ENCODE measurements around the gene LNPEP. TPM values are rescaled to one million over a fixed set of nuclear protein-coding genes. Genes with fewer than 3 reads are reported as not detected.

The LNPEP gene
- total and polyA plus RNA-seq, 4 donors = 1.9 to 19.7 (median 9.5) TPM

- WGBS = 89% methylated on average over 4 of the region's 4 CpGs
- H3K9me3 ChIP-seq (ENCODE audit: control insufficient read depth in 4 of 4, low read length in 3 of 4) = no peaks in the 10 kb centered on the region
- DNase-seq (ENCODE audit: low spot score) = no peak
- H3K4me1 ChIP-seq (ENCODE audit: control insufficient read depth in 4 of 4, insufficient read depth in 4 of 4, low read length in 3 of 4) = peaks cover 3 to 17% (median 9%) of the 10 kb centered on the region in 4 donors
- peaks cover 0 to 3% (median 0%) of the 10 kb centered on the region in 4 donors for H3K36me3 ChIP-seq (ENCODE audit: control insufficient read depth in 4 of 4, insufficient read depth in 3 of 4, low read depth in 1 of 4, low read length in 3 of 4)
- H3K27ac ChIP-seq (ENCODE audit: low read depth in 1 of 2, low read length in 2 of 2) = no peak overlapping the region
- TF ChIP-seq RAD21 (IDR thresholded peaks at IDR 0.05) (no peak), ATF3 (IDR thresholded peaks at IDR 0.05) (no peak), HNF4A (conservative IDR thresholded peaks at IDR 0.05) (no peak), NR2F2 (IDR thresholded peaks at IDR 0.05) (no peak), ZBTB33 (IDR thresholded peaks at IDR 0.05) (no peak), FOXA2 (IDR thresholded peaks at IDR 0.05) (no peak), RXRA (IDR thresholded peaks at IDR 0.05) (no peak), GABPA (IDR thresholded peaks at IDR 0.05 in 1 of 2, conservative IDR thresholded peaks at IDR 0.05 in 1 of 2) (no peak), FOXA1 (IDR thresholded peaks at IDR 0.05) (no peak)
- no peak overlapping the region for H3K4me3 ChIP-seq (ENCODE audit: low read depth in 1 of 3, low read length in 3 of 3)
- H3K9ac ChIP-seq (ENCODE audit: low read depth in 1 of 2, low read length in 2 of 2) = no peak overlapping the region
- H3K27me3 ChIP-seq (ENCODE audit: control insufficient read depth in 4 of 4, insufficient read depth in 4 of 4, low read length in 3 of 4) = no peaks in the 10 kb centered on the region
Observed at GRCh38 chr5:96941140-96941539, 5.3 kb downstream of the LNPEP start.

- Histone ChIP-seq H3K4me3 (ENCODE audit: low read depth in 1 of 3, low read length in 3 of 3) (no peak overlapping the region), H3K4me1 (ENCODE audit: control insufficient read depth in 4 of 4, insufficient read depth in 4 of 4, low read length in 3 of 4) (peaks cover 4 to 12% (median 6%) of the 10 kb centered on the region in 4 donors), H3K36me3 (ENCODE audit: control insufficient read depth in 4 of 4, insufficient read depth in 3 of 4, low read depth in 1 of 4, low read length in 3 of 4) (peaks cover 0 to 3% (median 0%) of the 10 kb centered on the region in 4 donors), H3K9me3 (ENCODE audit: control insufficient read depth in 4 of 4, low read length in 3 of 4) (no peaks in the 10 kb centered on the region), H3K9ac (ENCODE audit: low read depth in 1 of 2, low read length in 2 of 2) (no peak overlapping the region), H3K27me3 (ENCODE audit: control insufficient read depth in 4 of 4, insufficient read depth in 4 of 4, low read length in 3 of 4) (no peaks in the 10 kb centered on the region), H3K27ac (ENCODE audit: low read depth in 1 of 2, low read length in 2 of 2) (no peak overlapping the region)
- no peak for DNase-seq (ENCODE audit: low spot score)
- TF ChIP-seq HNF4G (IDR thresholded peaks at IDR 0.05) = no peak
- TF ChIP-seq FOXA1 (IDR thresholded peaks at IDR 0.05) = no peak
- TF ChIP-seq YY1 (IDR thresholded peaks at IDR 0.05) = no peak
- TF ChIP-seq TAF1 (conservative IDR thresholded peaks at IDR 0.05) = no peak
- 97% methylated on average over 9 of the region's 9 CpGs for WGBS
Observed at GRCh38 chr5:96942078-96942477, 6.2 kb downstream of the LNPEP start.

GRCh38 chr5:96942911-96943310 lies 7.0 kb downstream of the LNPEP start:
- Histone ChIP-seq H3K9me3 (ENCODE audit: control insufficient read depth in 4 of 4, low read length in 3 of 4) (no peaks in the 10 kb centered on the region), H3K4me1 (ENCODE audit: control insufficient read depth in 4 of 4, insufficient read depth in 4 of 4, low read length in 3 of 4) (peaks cover 0 to 6% (median 2%) of the 10 kb centered on the region in 4 donors), H3K27me3 (ENCODE audit: control insufficient read depth in 4 of 4, insufficient read depth in 4 of 4, low read length in 3 of 4) (no peaks in the 10 kb centered on the region), H3K4me3 (ENCODE audit: low read depth in 1 of 3, low read length in 3 of 3) (no peak overlapping the region), H3K36me3 (ENCODE audit: control insufficient read depth in 4 of 4, insufficient read depth in 3 of 4, low read depth in 1 of 4, low read length in 3 of 4) (peaks cover 0 to 3% (median 0%) of the 10 kb centered on the region in 4 donors), H3K27ac (ENCODE audit: low read depth in 1 of 2, low read length in 2 of 2) (no peak overlapping the region), H3K9ac (ENCODE audit: low read depth in 1 of 2, low read length in 2 of 2) (no peak overlapping the region)
- TF ChIP-seq MAX (IDR thresholded peaks at IDR 0.05) (no peak), SP1 (IDR thresholded peaks at IDR 0.05) (no peak), HNF4A (conservative IDR thresholded peaks at IDR 0.05) (no peak), FOXA1 (IDR thresholded peaks at IDR 0.05) (no peak)
- DNase-seq (ENCODE audit: low spot score) = no peak
- WGBS = 97% methylated on average over 1 of the region's 1 CpG

Measured in liver (tissue), 9 donors.